ENCODE measurements around the gene CRYZ.

- TF ChIP-seq, protein P1, sequence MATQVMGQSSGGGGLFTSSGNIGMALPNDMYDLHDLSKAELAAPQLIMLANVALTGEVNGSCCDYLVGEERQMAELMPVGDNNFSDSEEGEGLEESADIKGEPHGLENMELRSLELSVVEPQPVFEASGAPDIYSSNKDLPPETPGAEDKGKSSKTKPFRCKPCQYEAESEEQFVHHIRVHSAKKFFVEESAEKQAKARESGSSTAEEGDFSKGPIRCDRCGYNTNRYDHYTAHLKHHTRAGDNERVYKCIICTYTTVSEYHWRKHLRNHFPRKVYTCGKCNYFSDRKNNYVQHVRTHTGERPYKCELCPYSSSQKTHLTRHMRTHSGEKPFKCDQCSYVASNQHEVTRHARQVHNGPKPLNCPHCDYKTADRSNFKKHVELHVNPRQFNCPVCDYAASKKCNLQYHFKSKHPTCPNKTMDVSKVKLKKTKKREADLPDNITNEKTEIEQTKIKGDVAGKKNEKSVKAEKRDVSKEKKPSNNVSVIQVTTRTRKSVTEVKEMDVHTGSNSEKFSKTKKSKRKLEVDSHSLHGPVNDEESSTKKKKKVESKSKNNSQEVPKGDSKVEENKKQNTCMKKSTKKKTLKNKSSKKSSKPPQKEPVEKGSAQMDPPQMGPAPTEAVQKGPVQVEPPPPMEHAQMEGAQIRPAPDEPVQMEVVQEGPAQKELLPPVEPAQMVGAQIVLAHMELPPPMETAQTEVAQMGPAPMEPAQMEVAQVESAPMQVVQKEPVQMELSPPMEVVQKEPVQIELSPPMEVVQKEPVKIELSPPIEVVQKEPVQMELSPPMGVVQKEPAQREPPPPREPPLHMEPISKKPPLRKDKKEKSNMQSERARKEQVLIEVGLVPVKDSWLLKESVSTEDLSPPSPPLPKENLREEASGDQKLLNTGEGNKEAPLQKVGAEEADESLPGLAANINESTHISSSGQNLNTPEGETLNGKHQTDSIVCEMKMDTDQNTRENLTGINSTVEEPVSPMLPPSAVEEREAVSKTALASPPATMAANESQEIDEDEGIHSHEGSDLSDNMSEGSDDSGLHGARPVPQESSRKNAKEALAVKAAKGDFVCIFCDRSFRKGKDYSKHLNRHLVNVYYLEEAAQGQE (IDR thresholded peaks at IDR 0.05; ENCODE audit: low read depth, low read length) = no peak
- TF ChIP-seq, protein P2, sequence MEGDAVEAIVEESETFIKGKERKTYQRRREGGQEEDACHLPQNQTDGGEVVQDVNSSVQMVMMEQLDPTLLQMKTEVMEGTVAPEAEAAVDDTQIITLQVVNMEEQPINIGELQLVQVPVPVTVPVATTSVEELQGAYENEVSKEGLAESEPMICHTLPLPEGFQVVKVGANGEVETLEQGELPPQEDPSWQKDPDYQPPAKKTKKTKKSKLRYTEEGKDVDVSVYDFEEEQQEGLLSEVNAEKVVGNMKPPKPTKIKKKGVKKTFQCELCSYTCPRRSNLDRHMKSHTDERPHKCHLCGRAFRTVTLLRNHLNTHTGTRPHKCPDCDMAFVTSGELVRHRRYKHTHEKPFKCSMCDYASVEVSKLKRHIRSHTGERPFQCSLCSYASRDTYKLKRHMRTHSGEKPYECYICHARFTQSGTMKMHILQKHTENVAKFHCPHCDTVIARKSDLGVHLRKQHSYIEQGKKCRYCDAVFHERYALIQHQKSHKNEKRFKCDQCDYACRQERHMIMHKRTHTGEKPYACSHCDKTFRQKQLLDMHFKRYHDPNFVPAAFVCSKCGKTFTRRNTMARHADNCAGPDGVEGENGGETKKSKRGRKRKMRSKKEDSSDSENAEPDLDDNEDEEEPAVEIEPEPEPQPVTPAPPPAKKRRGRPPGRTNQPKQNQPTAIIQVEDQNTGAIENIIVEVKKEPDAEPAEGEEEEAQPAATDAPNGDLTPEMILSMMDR (IDR thresholded peaks at IDR 0.05) = no peak
- no peak for TF ChIP-seq SMC3 (IDR thresholded peaks at IDR 0.05; ENCODE audit: low read depth, low read length)
- TF ChIP-seq, protein P3, sequence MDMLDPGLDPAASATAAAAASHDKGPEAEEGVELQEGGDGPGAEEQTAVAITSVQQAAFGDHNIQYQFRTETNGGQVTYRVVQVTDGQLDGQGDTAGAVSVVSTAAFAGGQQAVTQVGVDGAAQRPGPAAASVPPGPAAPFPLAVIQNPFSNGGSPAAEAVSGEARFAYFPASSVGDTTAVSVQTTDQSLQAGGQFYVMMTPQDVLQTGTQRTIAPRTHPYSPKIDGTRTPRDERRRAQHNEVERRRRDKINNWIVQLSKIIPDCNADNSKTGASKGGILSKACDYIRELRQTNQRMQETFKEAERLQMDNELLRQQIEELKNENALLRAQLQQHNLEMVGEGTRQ (IDR thresholded peaks at IDR 0.05; ENCODE audit: borderline replicate concordance, low read depth, low read length) = no peak
- TF ChIP-seq MXI1 (IDR thresholded peaks at IDR 0.05; ENCODE audit: low read depth, low read length) = no peak
- TF ChIP-seq JUND (IDR thresholded peaks at IDR 0.05) = no peak
- no peak for TF ChIP-seq GABPA (IDR thresholded peaks at IDR 0.05; ENCODE audit: low read depth)
Measured at GRCh38 chr1:74713849-74714248, 19.0 kb downstream of the CRYZ start.
